Bronchial epithelial cell (primary cell): ENCODE results near the gene CA7. TPM values are rescaled to one million over a fixed set of nuclear protein-coding genes. Genes with fewer than 3 reads are reported as not detected.
"Not testable (repeated sequence)": the region's sequence is repeated elsewhere in the genome, so short reads cannot be mapped to it uniquely, and the experiment has no call there.

Source experiments
- DNase-seq: peaks from one replicate; pipeline ENCODE4 v3.0.0-alpha.2; 2010; ENCODE audit warnings: low read depth
- FAIRE-seq: peaks from 2 replicates; lab custom pipeline; 2011; peaks lifted over from hg19 to GRCh38; lab: Jason Lieb, UNC
- H3K27me3 ChIP-seq: 2 replicates; pipeline ENCODE4 v1.5.1; 2011; ENCODE audit warnings: low read length; ENCODE audit not compliant: control insufficient read depth, insufficient read depth
- H3K36me3 ChIP-seq: 2 replicates; pipeline ENCODE4 v1.5.1; 2011; ENCODE audit warnings: low read length; ENCODE audit not compliant: control insufficient read depth, insufficient read depth
- H3K4me3 ChIP-seq: 2 replicates; pipeline ENCODE4 v1.5.1; 2011; ENCODE audit warnings: mild to moderate bottlenecking, low read depth, low read length, control low read depth
- total RNA-seq: library from RNA; depleted of rRNA; stranded (reverse); fragments of >200 nt; gene quantifications from 2 replicates; pipeline ENCODE4 v1.2.1, GENCODE V29; 2014
- TF ChIP-seq, protein P1 (sequence below): IDR thresholded peaks from 2 replicates; pipeline ENCODE4 v1.5.1; 2011; ENCODE audit warnings: mild to moderate bottlenecking, moderate library complexity, low read length, control low read depth, inconsistent platforms; ENCODE audit not compliant: insufficient read depth, severe bottlenecking

Gene CA7
- total RNA-seq, 1 donor from 2014 or later = not detected

DNA sequence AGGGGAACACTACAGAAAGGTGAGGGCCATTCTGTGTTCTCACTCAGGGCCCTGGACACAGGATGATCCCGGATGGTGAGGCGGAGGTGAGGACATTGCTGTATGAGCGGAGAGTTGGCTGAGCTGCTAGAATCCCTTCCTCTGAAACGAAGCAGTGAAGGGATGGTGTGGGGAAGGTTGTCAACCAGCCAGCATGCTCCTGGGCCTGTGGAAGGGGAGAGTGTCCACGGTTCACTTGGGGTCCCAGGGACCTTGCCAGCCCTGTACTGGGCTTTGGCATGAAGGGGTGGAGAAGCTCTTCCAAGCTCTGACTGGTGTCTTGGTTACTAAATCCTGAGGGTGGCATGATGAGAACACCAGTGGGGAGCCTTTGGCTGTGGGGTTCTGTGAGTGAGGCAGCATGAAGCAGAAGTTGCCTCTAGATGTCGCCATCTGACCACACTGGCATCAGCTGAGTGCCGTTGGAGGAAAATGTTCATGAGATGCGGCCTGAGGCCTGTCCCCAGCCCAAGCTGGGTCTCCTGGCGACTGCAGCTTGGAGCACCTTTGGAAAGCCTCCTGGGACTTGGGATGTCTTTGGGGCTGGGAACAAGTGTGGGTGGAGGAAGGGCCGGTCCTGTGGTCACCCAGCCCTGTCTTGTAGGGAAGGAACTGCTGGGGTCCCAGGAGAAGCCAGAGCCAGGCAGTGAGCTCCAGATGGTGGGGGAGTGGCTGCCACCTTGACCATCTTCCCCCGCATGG is 50.9 kb downstream of the CA7 start:
- Histone ChIP-seq H3K36me3 (no peaks in the 10 kb centered on the region), H3K4me3 (no peak overlapping the region), H3K27me3 (no peaks in the 10 kb centered on the region)
- FAIRE-seq = peak; percentile 58
- peak; percentile 62 for DNase-seq
- TF ChIP-seq, protein P1, sequence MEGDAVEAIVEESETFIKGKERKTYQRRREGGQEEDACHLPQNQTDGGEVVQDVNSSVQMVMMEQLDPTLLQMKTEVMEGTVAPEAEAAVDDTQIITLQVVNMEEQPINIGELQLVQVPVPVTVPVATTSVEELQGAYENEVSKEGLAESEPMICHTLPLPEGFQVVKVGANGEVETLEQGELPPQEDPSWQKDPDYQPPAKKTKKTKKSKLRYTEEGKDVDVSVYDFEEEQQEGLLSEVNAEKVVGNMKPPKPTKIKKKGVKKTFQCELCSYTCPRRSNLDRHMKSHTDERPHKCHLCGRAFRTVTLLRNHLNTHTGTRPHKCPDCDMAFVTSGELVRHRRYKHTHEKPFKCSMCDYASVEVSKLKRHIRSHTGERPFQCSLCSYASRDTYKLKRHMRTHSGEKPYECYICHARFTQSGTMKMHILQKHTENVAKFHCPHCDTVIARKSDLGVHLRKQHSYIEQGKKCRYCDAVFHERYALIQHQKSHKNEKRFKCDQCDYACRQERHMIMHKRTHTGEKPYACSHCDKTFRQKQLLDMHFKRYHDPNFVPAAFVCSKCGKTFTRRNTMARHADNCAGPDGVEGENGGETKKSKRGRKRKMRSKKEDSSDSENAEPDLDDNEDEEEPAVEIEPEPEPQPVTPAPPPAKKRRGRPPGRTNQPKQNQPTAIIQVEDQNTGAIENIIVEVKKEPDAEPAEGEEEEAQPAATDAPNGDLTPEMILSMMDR = peak; percentile 98

DNA sequence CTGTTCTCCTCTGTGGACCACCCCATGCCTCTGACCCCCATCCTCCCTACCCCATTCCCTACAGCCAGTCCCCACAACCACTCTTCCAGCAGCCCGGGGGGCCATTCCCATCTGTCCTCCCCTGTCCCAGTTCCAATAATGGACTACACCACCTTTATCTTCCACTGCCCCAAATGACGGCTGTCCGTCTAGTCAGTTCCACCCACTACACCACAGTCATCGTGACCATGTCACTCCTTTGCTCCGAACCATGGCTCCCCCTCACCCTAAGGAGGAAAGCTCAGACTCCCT is 51.4 kb downstream of the CA7 start:
- no peak for FAIRE-seq

DNA sequence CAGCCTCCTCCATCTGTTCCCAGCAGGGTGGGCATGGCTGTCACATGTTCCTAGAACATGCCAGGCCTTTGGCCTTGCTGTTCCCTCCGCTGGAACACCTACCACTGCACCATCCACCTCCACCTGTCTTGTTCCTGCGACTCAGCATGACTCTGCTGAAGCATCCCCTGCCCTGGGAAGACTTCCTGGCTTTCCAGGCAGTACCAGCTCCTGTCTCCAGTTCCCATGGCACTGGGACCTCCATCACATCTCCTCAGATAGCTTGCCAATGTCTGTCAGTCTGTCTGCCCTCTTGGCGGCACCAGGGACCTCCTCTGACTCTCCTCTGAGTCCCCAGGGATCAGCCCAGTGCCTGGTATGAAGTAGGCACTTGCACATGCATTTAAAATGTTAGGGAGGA is 51.8 kb downstream of the CA7 start:
- FAIRE-seq (no peak), DNase-seq (no peak)
- Histone ChIP-seq H3K27me3 (no peaks in the 10 kb centered on the region), H3K4me3 (no peak overlapping the region), H3K36me3 (no peaks in the 10 kb centered on the region)
- TF ChIP-seq, protein P1 = no peak

More for the DNA sequence above, 51.4 kb downstream of the CA7 start:
- H3K36me3 ChIP-seq = no peaks in the 10 kb centered on the region
- TF ChIP-seq, protein P1 = no peak
- H3K4me3 ChIP-seq = no peak overlapping the region
- DNase-seq = no peak
- H3K27me3 ChIP-seq = no peaks in the 10 kb centered on the region

DNA sequence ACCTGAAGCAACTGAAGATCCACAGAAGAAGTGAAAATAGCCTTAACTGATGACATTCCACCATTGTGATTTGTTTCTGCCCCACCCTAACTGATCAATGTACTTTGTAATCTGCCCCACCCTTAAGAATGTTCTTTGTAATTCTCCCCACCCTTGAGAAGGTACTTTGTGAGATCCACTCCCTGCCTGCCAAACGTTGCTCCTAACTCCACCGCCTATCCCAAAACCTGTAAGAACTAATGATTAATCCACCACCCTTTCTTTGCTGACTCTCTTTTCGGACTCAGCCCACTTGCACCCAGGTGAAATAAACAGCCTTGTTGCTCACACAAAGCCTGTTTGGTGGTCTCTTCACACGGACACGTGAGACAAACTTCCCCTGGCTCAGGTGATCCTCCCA is 52.5 kb downstream of the CA7 start:
- H3K36me3 ChIP-seq, H3K27me3 ChIP-seq, H3K4me3 ChIP-seq, FAIRE-seq: not testable (repeated sequence)
- DNase-seq = peak; percentile 37

DNA sequence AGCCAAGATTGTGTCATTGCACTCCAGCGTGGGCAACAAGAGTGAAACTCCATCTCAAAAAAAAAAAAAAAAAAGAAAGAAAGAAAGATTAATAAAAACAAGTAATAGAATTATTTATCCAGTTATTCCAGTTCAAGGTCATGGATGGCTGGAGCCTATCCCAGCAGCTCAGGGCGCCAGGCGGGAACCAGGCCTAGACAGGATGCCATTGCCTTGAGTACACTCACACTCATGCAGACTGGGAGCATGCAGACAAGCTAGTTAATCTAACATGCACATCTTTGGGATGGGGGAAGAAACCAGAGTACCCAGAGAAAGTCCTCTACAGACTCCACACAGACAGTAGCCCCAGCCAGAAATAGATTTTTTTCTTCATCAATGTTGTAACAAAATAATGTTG is 54.0 kb downstream of the CA7 start:
- no peaks in the 10 kb centered on the region for H3K27me3 ChIP-seq
- H3K36me3 ChIP-seq = no peaks in the 10 kb centered on the region
- peak; percentile 49 for DNase-seq
- H3K4me3 ChIP-seq = no peak overlapping the region
- TF ChIP-seq, protein P1 = no peak
- no peak for FAIRE-seq

DNA sequence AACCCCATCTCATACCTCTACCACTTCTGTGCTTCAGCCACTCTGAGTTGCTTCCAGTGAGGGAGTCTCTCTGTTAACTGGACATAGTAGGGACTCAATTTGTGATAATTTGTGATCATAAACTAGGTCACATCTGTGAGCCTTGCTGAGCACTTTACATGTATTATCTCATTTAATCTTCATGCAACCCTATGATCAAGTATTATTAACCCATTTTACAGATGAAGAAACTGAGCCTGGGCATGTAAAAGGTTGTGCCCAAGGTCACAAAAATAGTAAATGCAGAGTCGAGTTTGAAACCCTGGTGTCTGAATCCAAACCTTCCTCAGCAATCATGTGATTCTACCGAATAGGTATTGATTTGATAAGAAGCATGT is 54.7 kb downstream of the CA7 start:
- Histone ChIP-seq H3K36me3 (no peaks in the 10 kb centered on the region), H3K27me3 (no peaks in the 10 kb centered on the region), H3K4me3 (no peak overlapping the region)
- FAIRE-seq = no peak
- TF ChIP-seq, protein P1 = no peak
- DNase-seq = no peak
